NCI-H446 treated with DMSO at 0.1 percent for 48 hours (cell line): ENCODE data around the gene VPS45.
A peak's percentile ranks its signal among the peaks of the same experiment; 100 is the strongest.

Experiments used
- DNase-seq: peaks from one replicate; lab custom pipeline; 2025; lab: John Stamatoyannopoulos, UW

VPS45 gene

GRCh38 chr1:150073516-150073915, 5.9 kb downstream of the VPS45 start:
- no peak for DNase-seq

GRCh38 chr1:150076066-150076465, 8.5 kb downstream of the VPS45 start:
- no peak for DNase-seq

- no peak for DNase-seq
These were observed 9.4 kb downstream of the VPS45 start for GRCh38 chr1:150076985-150077384.

GRCh38 chr1:150080784-150081183, 13.2 kb downstream of the VPS45 start:
- no peak for DNase-seq

- no peak for DNase-seq
These were observed 14.9 kb downstream of the VPS45 start for GRCh38 chr1:150082494-150082893.

GRCh38 chr1:150083907-150084306, 16.3 kb downstream of the VPS45 start:
- no peak for DNase-seq

- no peak for DNase-seq
These were observed 17.8 kb downstream of the VPS45 start for GRCh38 chr1:150085406-150085805.

- DNase-seq = no peak
These were observed 19.8 kb downstream of the VPS45 start for GRCh38 chr1:150087415-150087814.

- DNase-seq = no peak
These were observed 22.4 kb downstream of the VPS45 start for GRCh38 chr1:150089846-150090520.

- DNase-seq = no peak
These were observed 24.7 kb downstream of the VPS45 start for GRCh38 chr1:150092180-150092791.

- peak; percentile 59 for DNase-seq
These were observed 26.2 kb downstream of the VPS45 start for GRCh38 chr1:150093805-150094204.

GRCh38 chr1:150094734-150095265, 27.2 kb downstream of the VPS45 start:
- DNase-seq = no peak

GRCh38 chr1:150102986-150103385, 35.4 kb downstream of the VPS45 start:
- DNase-seq = no peak

GRCh38 chr1:150106341-150106740, 38.8 kb downstream of the VPS45 start:
- no peak for DNase-seq

- no peak for DNase-seq
These were observed 42.0 kb downstream of the VPS45 start for GRCh38 chr1:150109586-150109985.

GRCh38 chr1:150110116-150110515, 42.5 kb downstream of the VPS45 start:
- no peak for DNase-seq

GRCh38 chr1:150111670-150112069, 44.1 kb downstream of the VPS45 start:
- no peak for DNase-seq

- no peak for DNase-seq
These were observed 47.5 kb downstream of the VPS45 start for GRCh38 chr1:150115121-150115520.

- no peak for DNase-seq
These were observed 51.1 kb downstream of the VPS45 start for GRCh38 chr1:150118716-150119115.

GRCh38 chr1:150121236-150121862, 53.8 kb downstream of the VPS45 start:
- no peak for DNase-seq

GRCh38 chr1:150126811-150127210, 59.2 kb downstream of the VPS45 start:
- DNase-seq = no peak

GRCh38 chr1:150127464-150127863, 59.9 kb downstream of the VPS45 start:
- DNase-seq = no peak

- DNase-seq = no peak
These were observed 60.3 kb downstream of the VPS45 start for GRCh38 chr1:150127868-150128267.
